ENCODE measurements around the gene ROCK2.

ROCK2 gene

GRCh38 chr2:11244091-11244826 is 100.2 kb downstream of the ROCK2 start:
- DNase-seq (ENCODE audit: low read depth) = no peak
- TF ChIP-seq, protein P1, sequence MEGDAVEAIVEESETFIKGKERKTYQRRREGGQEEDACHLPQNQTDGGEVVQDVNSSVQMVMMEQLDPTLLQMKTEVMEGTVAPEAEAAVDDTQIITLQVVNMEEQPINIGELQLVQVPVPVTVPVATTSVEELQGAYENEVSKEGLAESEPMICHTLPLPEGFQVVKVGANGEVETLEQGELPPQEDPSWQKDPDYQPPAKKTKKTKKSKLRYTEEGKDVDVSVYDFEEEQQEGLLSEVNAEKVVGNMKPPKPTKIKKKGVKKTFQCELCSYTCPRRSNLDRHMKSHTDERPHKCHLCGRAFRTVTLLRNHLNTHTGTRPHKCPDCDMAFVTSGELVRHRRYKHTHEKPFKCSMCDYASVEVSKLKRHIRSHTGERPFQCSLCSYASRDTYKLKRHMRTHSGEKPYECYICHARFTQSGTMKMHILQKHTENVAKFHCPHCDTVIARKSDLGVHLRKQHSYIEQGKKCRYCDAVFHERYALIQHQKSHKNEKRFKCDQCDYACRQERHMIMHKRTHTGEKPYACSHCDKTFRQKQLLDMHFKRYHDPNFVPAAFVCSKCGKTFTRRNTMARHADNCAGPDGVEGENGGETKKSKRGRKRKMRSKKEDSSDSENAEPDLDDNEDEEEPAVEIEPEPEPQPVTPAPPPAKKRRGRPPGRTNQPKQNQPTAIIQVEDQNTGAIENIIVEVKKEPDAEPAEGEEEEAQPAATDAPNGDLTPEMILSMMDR (conservative IDR thresholded peaks at IDR 0.05; ENCODE audit: control insufficient read depth, insufficient read depth, low read depth, low read length) = no peak
- no peak overlapping the region for H3K4me3 ChIP-seq (ENCODE audit: control insufficient read depth, low read depth, low read length)

DNA sequence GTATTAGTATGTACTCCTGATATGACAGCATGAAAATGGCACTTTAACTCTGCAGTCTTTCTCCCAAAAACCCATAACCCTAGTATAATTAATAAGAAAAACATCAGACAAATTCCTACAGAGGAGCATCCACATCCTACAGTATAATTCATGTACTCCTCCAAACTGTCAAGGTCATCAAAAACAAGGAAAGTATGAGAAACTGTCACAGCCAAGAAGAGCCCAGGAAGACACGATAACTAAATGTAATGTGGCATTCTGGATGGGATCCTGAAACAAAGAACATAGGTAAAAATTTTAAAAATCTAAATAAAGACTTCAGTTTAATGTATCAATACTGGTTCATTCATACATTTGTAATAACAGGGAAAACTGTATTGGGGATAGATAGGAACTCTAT is 100.9 kb downstream of the ROCK2 start:
- H3K4me3 ChIP-seq (ENCODE audit: control insufficient read depth, low read depth, low read length) = no peak overlapping the region
- no peak for DNase-seq (ENCODE audit: low read depth)
- TF ChIP-seq, protein P1 (conservative IDR thresholded peaks at IDR 0.05; ENCODE audit: control insufficient read depth, insufficient read depth, low read depth, low read length) = no peak

DNA sequence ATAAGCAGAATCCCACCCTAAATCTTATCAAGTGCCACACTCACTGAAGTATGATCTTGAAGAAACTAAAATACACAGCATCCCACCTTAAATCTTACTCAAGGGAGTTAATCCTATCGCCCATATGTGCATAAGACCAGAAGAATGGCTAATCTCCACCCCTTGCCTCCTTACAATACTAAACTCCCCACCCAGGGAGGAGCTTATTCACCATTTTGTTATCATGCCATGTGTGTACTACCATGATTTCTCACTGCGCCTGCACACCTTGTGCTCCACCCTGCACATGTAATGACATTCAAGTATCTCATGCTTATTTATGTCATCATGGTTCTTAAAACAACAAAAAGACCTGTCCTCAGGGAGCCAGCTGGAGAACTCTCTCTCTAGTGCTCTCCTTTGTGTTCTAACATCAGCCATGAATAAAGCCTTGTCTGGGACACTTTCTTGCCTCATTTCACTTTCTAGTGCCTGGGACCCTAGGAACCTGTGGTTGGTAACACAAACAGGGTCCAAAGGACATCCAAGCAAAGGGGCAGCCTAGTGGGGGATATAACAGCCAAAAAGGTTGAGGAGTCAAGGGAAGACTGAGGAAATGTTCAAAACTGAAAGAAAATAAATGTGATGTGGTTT is 101.8 kb downstream of the ROCK2 start:
- TF ChIP-seq, protein P1 (conservative IDR thresholded peaks at IDR 0.05; ENCODE audit: control insufficient read depth, insufficient read depth, low read depth, low read length) = no peak
- no peak for DNase-seq (ENCODE audit: low read depth)
- no peak overlapping the region for H3K4me3 ChIP-seq (ENCODE audit: control insufficient read depth, low read depth, low read length)

GRCh38 chr2:11241412-11242203 is 102.8 kb downstream of the ROCK2 start:
- H3K4me3 ChIP-seq (ENCODE audit: control insufficient read depth, low read depth, low read length) = no peak overlapping the region
- TF ChIP-seq, protein P1 (conservative IDR thresholded peaks at IDR 0.05; ENCODE audit: control insufficient read depth, insufficient read depth, low read depth, low read length) = no peak
- no peak for DNase-seq (ENCODE audit: low read depth)

GRCh38 chr2:11239666-11240462 is 104.6 kb downstream of the ROCK2 start:
- H3K4me3 ChIP-seq (ENCODE audit: control insufficient read depth, low read depth, low read length) = no peak overlapping the region
- peak; percentile 24 for DNase-seq (ENCODE audit: low read depth)
- TF ChIP-seq, protein P1 (conservative IDR thresholded peaks at IDR 0.05; ENCODE audit: control insufficient read depth, insufficient read depth, low read depth, low read length) = no peak

- DNase-seq (ENCODE audit: low read depth) = no peak
- TF ChIP-seq, protein P1 (conservative IDR thresholded peaks at IDR 0.05; ENCODE audit: control insufficient read depth, insufficient read depth, low read depth, low read length) = no peak
- no peak overlapping the region for H3K4me3 ChIP-seq (ENCODE audit: control insufficient read depth, low read depth, low read length)
These were observed 105.3 kb downstream of the ROCK2 start for GRCh38 chr2:11239147-11239546.
